ENCODE data around the gene ZNF831. TPM values are rescaled to one million over a fixed set of nuclear protein-coding genes. Genes with fewer than 3 reads are reported as not detected.

The ZNF831 gene
- polyA plus RNA-seq (ENCODE audit: insufficient read length in 4 of 4): under 1 TPM; 0.08 to 0.14 (median 0.12) TPM

GRCh38 chr20:59163631-59164530, at the start of gene ZNF831:
Gene ZNF831 (plus strand): TSS chr20:59163821. CDS start chr20:59191020, 27,199 bp downstream.
- no peak for DNase-seq (ENCODE audit: low read depth in 4 of 4, low spot score in 3 of 4)

- DNase-seq (ENCODE audit: low read depth in 4 of 4, low spot score in 3 of 4): no peak
Measured at GRCh38 chr20:59117526-59117925, 46.1 kb upstream of the ZNF831 start.

GRCh38 chr20:59118855-59119254, 44.8 kb upstream of the ZNF831 start:
- no peak for DNase-seq (ENCODE audit: low read depth in 4 of 4, low spot score in 3 of 4)

- no peak for DNase-seq (ENCODE audit: low read depth in 4 of 4, low spot score in 3 of 4)
Measured at GRCh38 chr20:59120491-59120890, 43.1 kb upstream of the ZNF831 start.

GRCh38 chr20:59120919-59121318, 42.7 kb upstream of the ZNF831 start:
- DNase-seq (ENCODE audit: low read depth in 4 of 4, low spot score in 3 of 4): no peak

- no peak for DNase-seq (ENCODE audit: low read depth in 4 of 4, low spot score in 3 of 4)
Measured at GRCh38 chr20:59121714-59122565, 41.7 kb upstream of the ZNF831 start.

GRCh38 chr20:59122566-59122919, 41.1 kb upstream of the ZNF831 start:
- DNase-seq (ENCODE audit: low read depth in 4 of 4, low spot score in 3 of 4): no peak

GRCh38 chr20:59123011-59123677, 40.5 kb upstream of the ZNF831 start:
- DNase-seq (ENCODE audit: low read depth in 4 of 4, low spot score in 3 of 4): no peak

- no peak for DNase-seq (ENCODE audit: low read depth in 4 of 4, low spot score in 3 of 4)
Measured at GRCh38 chr20:59123678-59124255, 39.9 kb upstream of the ZNF831 start.

- no peak for DNase-seq (ENCODE audit: low read depth in 4 of 4, low spot score in 3 of 4)
Measured at GRCh38 chr20:59124296-59125029, 39.2 kb upstream of the ZNF831 start.

- no peak for DNase-seq (ENCODE audit: low read depth in 4 of 4, low spot score in 3 of 4)
Measured at GRCh38 chr20:59125332-59125731, 38.3 kb upstream of the ZNF831 start.

- peak in 1 of 4 donors; percentile 57 for DNase-seq (ENCODE audit: low read depth in 4 of 4, low spot score in 3 of 4)
Measured at GRCh38 chr20:59125836-59126235, 37.8 kb upstream of the ZNF831 start.

- DNase-seq (ENCODE audit: low read depth in 4 of 4, low spot score in 3 of 4): no peak
Measured at GRCh38 chr20:59127839-59128238, 35.8 kb upstream of the ZNF831 start.

- no peak for DNase-seq (ENCODE audit: low read depth in 4 of 4, low spot score in 3 of 4)
Measured at GRCh38 chr20:59131551-59132285, 31.9 kb upstream of the ZNF831 start.

GRCh38 chr20:59134182-59134581, 29.4 kb upstream of the ZNF831 start:
- no peak for DNase-seq (ENCODE audit: low read depth in 4 of 4, low spot score in 3 of 4)

GRCh38 chr20:59135093-59135492, 28.5 kb upstream of the ZNF831 start:
- DNase-seq (ENCODE audit: low read depth in 4 of 4, low spot score in 3 of 4): no peak

- no peak for DNase-seq (ENCODE audit: low read depth in 4 of 4, low spot score in 3 of 4)
Measured at GRCh38 chr20:59136027-59136426, 27.6 kb upstream of the ZNF831 start.

- no peak for DNase-seq (ENCODE audit: low read depth in 4 of 4, low spot score in 3 of 4)
Measured at GRCh38 chr20:59137532-59137931, 26.1 kb upstream of the ZNF831 start.

GRCh38 chr20:59138114-59138748, 25.4 kb upstream of the ZNF831 start:
- DNase-seq (ENCODE audit: low read depth in 4 of 4, low spot score in 3 of 4): no peak
